ENCODE results near the gene TRIM71. TPM values are rescaled to one million over a fixed set of nuclear protein-coding genes. Genes with fewer than 3 reads are reported as not detected.

TRIM71 gene
- total RNA-seq, 1 experiment from 2014 or later: 0.17 TPM

DNA sequence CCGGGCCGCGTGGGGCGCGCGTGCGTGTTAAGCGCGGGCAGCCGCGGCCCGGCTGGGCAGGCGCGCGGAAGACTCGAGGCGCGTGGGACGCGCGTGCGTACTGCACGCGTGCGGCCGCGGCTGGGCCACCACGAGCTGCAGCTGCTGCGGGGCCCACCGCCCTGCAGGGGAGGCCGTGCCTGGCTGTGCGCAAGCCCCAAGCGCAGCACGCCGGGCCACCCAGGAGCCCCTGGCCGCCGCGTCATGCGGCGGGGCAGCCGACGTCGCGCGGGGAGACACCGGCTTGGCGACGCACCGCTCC, 590 bp upstream of the TRIM71 start:
- Histone ChIP-seq H3K9me2 (ENCODE audit: insufficient read depth) (no peaks in the 10 kb centered on the region), H3K27me3 (ENCODE audit: insufficient read depth, low read length) (no peaks in the 10 kb centered on the region), H3K36me3 (ENCODE audit: control insufficient read depth in 1 of 2, insufficient read depth in 2 of 2, low read length in 2 of 2) (no peaks in the 10 kb centered on the region), H3K79me2 (ENCODE audit: insufficient read depth, low read length) (no peaks in the 10 kb centered on the region), H2AFZ (ENCODE audit: low read depth, low read length, poor library complexity, severe bottlenecking) (no peak overlapping the region), H3K9ac (ENCODE audit: low read length) (no peak overlapping the region), H4K20me1 (ENCODE audit: insufficient read depth) (no peaks in the 10 kb centered on the region), H3K27ac (ENCODE audit: low read depth, low read length) (no peak overlapping the region), H3K4me3 (replicated peaks in 1 of 2; ENCODE audit: low read depth in 1 of 2, low read length in 2 of 2) (no peak overlapping the region), H3K4me2 (ENCODE audit: low read length) (no peak overlapping the region), H3K9me3 (ENCODE audit: control insufficient read depth in 1 of 2, insufficient read depth in 1 of 2, low read depth in 1 of 2, low read length in 2 of 2) (no peaks in the 10 kb centered on the region), H3K4me1 (ENCODE audit: control insufficient read depth in 1 of 2, insufficient read depth in 2 of 2, low read length in 2 of 2) (no peaks in the 10 kb centered on the region)
- intact Hi-C loops (cut with micrococcal nuclease): no loop called here
- POLR2A ChIA-PET: no interaction called here
- RAD21 ChIA-PET (ENCODE audit: low non-redundant PET in 1 of 2, low total read pairs in 2 of 2, uncharacterized antibody in 2 of 2, unreplicated experiment in 2 of 2): no interaction called here
- TF ChIP-seq, protein P1, sequence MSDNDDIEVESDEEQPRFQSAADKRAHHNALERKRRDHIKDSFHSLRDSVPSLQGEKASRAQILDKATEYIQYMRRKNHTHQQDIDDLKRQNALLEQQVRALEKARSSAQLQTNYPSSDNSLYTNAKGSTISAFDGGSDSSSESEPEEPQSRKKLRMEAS (IDR thresholded peaks at IDR 0.05): no peak
- no peak for TF ChIP-seq YY1 (IDR thresholded peaks at IDR 0.05; ENCODE audit: extremely low read depth, insufficient replicate concordance, low read depth, low read length)
- no peak for TF ChIP-seq RAD21 (IDR thresholded peaks at IDR 0.05; ENCODE audit: low read depth)
- TF ChIP-seq POLR2A (IDR thresholded peaks at IDR 0.05; ENCODE audit: borderline replicate concordance, extremely low read depth, insufficient read depth, insufficient read length): no peak
- TF ChIP-seq POLR2AphosphoS5 (IDR thresholded peaks at IDR 0.05; ENCODE audit: low read depth, low read length): no peak
- TF ChIP-seq EGR1 (IDR thresholded peaks at IDR 0.05; ENCODE audit: low read depth): no peak
- TF ChIP-seq EZH2 (IDR thresholded peaks at IDR 0.05): no peak
- TF ChIP-seq SIN3A (IDR thresholded peaks at IDR 0.05; ENCODE audit: low read depth): no peak
- TF ChIP-seq ZFX (IDR thresholded peaks at IDR 0.05): no peak
- TF ChIP-seq ELF1 (IDR thresholded peaks at IDR 0.05; ENCODE audit: borderline replicate concordance, low read depth): no peak
- no peak for TF ChIP-seq FOSL1 (IDR thresholded peaks at IDR 0.05; ENCODE audit: low read depth)
- TF ChIP-seq CEBPB (IDR thresholded peaks at IDR 0.05; ENCODE audit: low read depth): no peak
- TF ChIP-seq CBX3 (IDR thresholded peaks at IDR 0.05; ENCODE audit: low read depth): no peak
- CTCF ChIA-PET: no interaction called here
- ATAC-seq (no peak), DNase-seq (ENCODE audit: low read depth, low spot score) (no peak)
- no TSS peak for BruUV-seq (replicated peaks)

GRCh38 chr3:32818229-32818969, 602 bp downstream of the TRIM71 start:
- Histone ChIP-seq H3K4me2 (ENCODE audit: low read length) (no peak overlapping the region), H3K9me3 (ENCODE audit: control insufficient read depth in 1 of 2, insufficient read depth in 1 of 2, low read depth in 1 of 2, low read length in 2 of 2) (no peaks in the 10 kb centered on the region), H3K79me2 (ENCODE audit: insufficient read depth, low read length) (no peaks in the 10 kb centered on the region), H3K27ac (ENCODE audit: low read depth, low read length) (no peak overlapping the region), H3K4me3 (replicated peaks in 1 of 2; ENCODE audit: low read depth in 1 of 2, low read length in 2 of 2) (no peak overlapping the region), H4K20me1 (ENCODE audit: insufficient read depth) (no peaks in the 10 kb centered on the region), H3K4me1 (ENCODE audit: control insufficient read depth in 1 of 2, insufficient read depth in 2 of 2, low read length in 2 of 2) (no peaks in the 10 kb centered on the region), H3K27me3 (ENCODE audit: insufficient read depth, low read length) (no peaks in the 10 kb centered on the region), H3K9ac (ENCODE audit: low read length) (no peak overlapping the region), H3K36me3 (ENCODE audit: control insufficient read depth in 1 of 2, insufficient read depth in 2 of 2, low read length in 2 of 2) (no peaks in the 10 kb centered on the region), H3K9me2 (ENCODE audit: insufficient read depth) (no peaks in the 10 kb centered on the region), H2AFZ (ENCODE audit: low read depth, low read length, poor library complexity, severe bottlenecking) (no peak overlapping the region)
- DNase-seq (ENCODE audit: low read depth, low spot score): no peak
- BruUV-seq (replicated peaks): no TSS peak
- RAD21 ChIA-PET (ENCODE audit: low non-redundant PET in 1 of 2, low total read pairs in 2 of 2, uncharacterized antibody in 2 of 2, unreplicated experiment in 2 of 2): no interaction called here
- CTCF ChIA-PET: no interaction called here
- no peak for ATAC-seq
- intact Hi-C loops (cut with micrococcal nuclease): no loop called here
- POLR2A ChIA-PET: no interaction called here
- TF ChIP-seq SP1 (IDR thresholded peaks at IDR 0.05; ENCODE audit: low read depth) (no peak), ELF1 (IDR thresholded peaks at IDR 0.05; ENCODE audit: borderline replicate concordance, low read depth) (no peak), TCF7L2 (IDR thresholded peaks at IDR 0.05; ENCODE audit: borderline replicate concordance, extremely low read depth, insufficient read depth, insufficient read length) (no peak), POLR2AphosphoS5 (IDR thresholded peaks at IDR 0.05; ENCODE audit: low read depth, low read length) (no peak), YY1 (IDR thresholded peaks at IDR 0.05; ENCODE audit: extremely low read depth, insufficient replicate concordance, low read depth, low read length) (no peak), FOSL1 (IDR thresholded peaks at IDR 0.05; ENCODE audit: low read depth) (no peak), SIN3A (IDR thresholded peaks at IDR 0.05; ENCODE audit: low read depth) (no peak), EZH2 (IDR thresholded peaks at IDR 0.05) (no peak), RAD21 (IDR thresholded peaks at IDR 0.05; ENCODE audit: low read depth) (no peak), ATF3 (IDR thresholded peaks at IDR 0.05) (no peak), ZFX (IDR thresholded peaks at IDR 0.05) (no peak), SRF (IDR thresholded peaks at IDR 0.05; ENCODE audit: low read depth) (no peak), ZBTB33 (IDR thresholded peaks at IDR 0.05; ENCODE audit: extremely low read depth, insufficient replicate concordance, low read length) (no peak), JUND (IDR thresholded peaks at IDR 0.05) (no peak), CBX3 (IDR thresholded peaks at IDR 0.05; ENCODE audit: low read depth) (no peak), ZNF274 (IDR thresholded peaks at IDR 0.05; ENCODE audit: low read depth, low read length) (no peak)

All from HCT116 (cell line).